Thyroid gland (tissue), 4 donors: ENCODE measurements around the gene SHROOM3.
A peak's percentile ranks its signal among the peaks of the same experiment; 100 is the strongest.

Source experiments
- POLR2A ChIP-seq, 2 donors: fragments of 450-650 bp; IDR thresholded peaks; one replicate each; pipeline ENCODE4 v1.6.1; 2017; ENCODE audit warnings: antibody characterized with exemption in 2 of 2, mild to moderate bottlenecking in 2 of 2, moderate library complexity in 1 of 2
- TF ChIP-seq, protein P1 (sequence below), 6 experiments: fragments of 200-600 bp in 3 of 6; fragments of 450-650 bp in 3 of 6; sonication (generic) in 3 of 6; IDR thresholded peaks; one replicate each; pipeline ENCODE4 v1.5.1; 2016 to 2019; ENCODE audit warnings: antibody characterized with exemption in 6 of 6, mild to moderate bottlenecking in 2 of 6, inconsistent platforms in 1 of 6, moderate library complexity in 1 of 6

- TF ChIP-seq, protein P1, sequence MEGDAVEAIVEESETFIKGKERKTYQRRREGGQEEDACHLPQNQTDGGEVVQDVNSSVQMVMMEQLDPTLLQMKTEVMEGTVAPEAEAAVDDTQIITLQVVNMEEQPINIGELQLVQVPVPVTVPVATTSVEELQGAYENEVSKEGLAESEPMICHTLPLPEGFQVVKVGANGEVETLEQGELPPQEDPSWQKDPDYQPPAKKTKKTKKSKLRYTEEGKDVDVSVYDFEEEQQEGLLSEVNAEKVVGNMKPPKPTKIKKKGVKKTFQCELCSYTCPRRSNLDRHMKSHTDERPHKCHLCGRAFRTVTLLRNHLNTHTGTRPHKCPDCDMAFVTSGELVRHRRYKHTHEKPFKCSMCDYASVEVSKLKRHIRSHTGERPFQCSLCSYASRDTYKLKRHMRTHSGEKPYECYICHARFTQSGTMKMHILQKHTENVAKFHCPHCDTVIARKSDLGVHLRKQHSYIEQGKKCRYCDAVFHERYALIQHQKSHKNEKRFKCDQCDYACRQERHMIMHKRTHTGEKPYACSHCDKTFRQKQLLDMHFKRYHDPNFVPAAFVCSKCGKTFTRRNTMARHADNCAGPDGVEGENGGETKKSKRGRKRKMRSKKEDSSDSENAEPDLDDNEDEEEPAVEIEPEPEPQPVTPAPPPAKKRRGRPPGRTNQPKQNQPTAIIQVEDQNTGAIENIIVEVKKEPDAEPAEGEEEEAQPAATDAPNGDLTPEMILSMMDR (IDR thresholded peaks at IDR 0.05) = no peak
- TF ChIP-seq POLR2A (IDR thresholded peaks at IDR 0.05) = peak in 1 of 2 donors; percentile 50
Observed at GRCh38 chr4:76601791-76602190, 166.8 kb downstream of the SHROOM3 start.
